ENCODE data around the gene MAML3.

The MAML3 gene

GRCh38 chr4:139686988-139687387 lies 467.0 kb downstream of the MAML3 start:
- TF ChIP-seq CTCF (IDR thresholded peaks at IDR 0.05; ENCODE audit: low read depth, low read length, missing control alignments): no peak
- H3K4me3 ChIP-seq (replicated peaks; ENCODE audit: low read depth, low read length): no peak overlapping the region
- no peak for DNase-seq (ENCODE audit: extremely low read depth, low read depth)

GRCh38 chr4:139686130-139686529 lies 467.9 kb downstream of the MAML3 start:
- DNase-seq (ENCODE audit: extremely low read depth, low read depth): no peak
- no peak for TF ChIP-seq CTCF (IDR thresholded peaks at IDR 0.05; ENCODE audit: low read depth, low read length, missing control alignments)
- no peak overlapping the region for H3K4me3 ChIP-seq (replicated peaks; ENCODE audit: low read depth, low read length)

GRCh38 chr4:139685180-139685579 lies 468.8 kb downstream of the MAML3 start:
- TF ChIP-seq CTCF (IDR thresholded peaks at IDR 0.05; ENCODE audit: low read depth, low read length, missing control alignments): no peak
- no peak for DNase-seq (ENCODE audit: extremely low read depth, low read depth)
- no peak overlapping the region for H3K4me3 ChIP-seq (replicated peaks; ENCODE audit: low read depth, low read length)

GRCh38 chr4:139684351-139684750 lies 469.6 kb downstream of the MAML3 start:
- no peak overlapping the region for H3K4me3 ChIP-seq (replicated peaks; ENCODE audit: low read depth, low read length)
- no peak for TF ChIP-seq CTCF (IDR thresholded peaks at IDR 0.05; ENCODE audit: low read depth, low read length, missing control alignments)
- DNase-seq (ENCODE audit: extremely low read depth, low read depth): no peak

- no peak for DNase-seq (ENCODE audit: extremely low read depth, low read depth)
- TF ChIP-seq CTCF (IDR thresholded peaks at IDR 0.05; ENCODE audit: low read depth, low read length, missing control alignments): no peak
- H3K4me3 ChIP-seq (replicated peaks; ENCODE audit: low read depth, low read length): no peak overlapping the region
Measured at GRCh38 chr4:139682741-139683151, 471.2 kb downstream of the MAML3 start.

- DNase-seq (ENCODE audit: extremely low read depth, low read depth): no peak
- TF ChIP-seq CTCF (IDR thresholded peaks at IDR 0.05; ENCODE audit: low read depth, low read length, missing control alignments): no peak
- no peak overlapping the region for H3K4me3 ChIP-seq (replicated peaks; ENCODE audit: low read depth, low read length)
Measured at GRCh38 chr4:139682309-139682708, 471.7 kb downstream of the MAML3 start.

GRCh38 chr4:139676913-139677585 lies 476.9 kb downstream of the MAML3 start:
- DNase-seq (ENCODE audit: extremely low read depth, low read depth): no peak
- H3K4me3 ChIP-seq (replicated peaks; ENCODE audit: low read depth, low read length): no peak overlapping the region

More at GRCh38 chr4:139676913-139677585, 476.9 kb downstream of the MAML3 start:
- no peak for TF ChIP-seq CTCF (IDR thresholded peaks at IDR 0.05; ENCODE audit: low read depth, low read length, missing control alignments)

All from HFF-Myc (cell line).